Effector memory CD4-positive, alpha-beta T cell (primary cell): ENCODE measurements around the gene SSTR4.
"Not testable (repeated sequence)": the region's sequence is repeated elsewhere in the genome, so short reads cannot be mapped to it uniquely, and the experiment has no call there.

Experiments
- DNase-seq, 3 donors: peaks; one replicate each; pipeline ENCODE4 v3.0.0-alpha.2; 2020
- H3K27ac ChIP-seq: 2 replicates; pipeline ENCODE4 v1.7.0; 2013; ENCODE audit warnings: mild to moderate bottlenecking, low read length, moderate library complexity; ENCODE audit not compliant: insufficient read depth, poor library complexity, severe bottlenecking
- H3K27me3 ChIP-seq: replicated peaks from 2 replicates; pipeline ENCODE4 v1.7.0; 2013; ENCODE audit warnings: mild to moderate bottlenecking, low read length; ENCODE audit not compliant: insufficient read depth, control insufficient read depth, poor library complexity, severe bottlenecking
- H3K36me3 ChIP-seq: 2 replicates; pipeline ENCODE4 v1.7.0; 2013; ENCODE audit warnings: mild to moderate bottlenecking, low read length, moderate library complexity; ENCODE audit not compliant: control insufficient read depth, insufficient read depth
- H3K4me1 ChIP-seq: 2 replicates; pipeline ENCODE4 v1.7.0; 2013; ENCODE audit warnings: low read length, mild to moderate bottlenecking; ENCODE audit not compliant: control insufficient read depth, insufficient read depth, poor library complexity, severe bottlenecking
- H3K4me3 ChIP-seq: 2 replicates; pipeline ENCODE4 v1.7.0; 2013; ENCODE audit warnings: low read length, low read depth, mild to moderate bottlenecking; ENCODE audit not compliant: insufficient read depth, poor library complexity, severe bottlenecking
- H3K9me3 ChIP-seq: 2 replicates; pipeline ENCODE4 v1.7.0; 2013; ENCODE audit warnings: mild to moderate bottlenecking, low read length, moderate library complexity; ENCODE audit not compliant: control insufficient read depth
- total RNA-seq, 3 donors: gene quantifications; one replicate each; lab custom pipeline; 2026; lab: John Stamatoyannopoulos, UW

The SSTR4 gene, protein sequence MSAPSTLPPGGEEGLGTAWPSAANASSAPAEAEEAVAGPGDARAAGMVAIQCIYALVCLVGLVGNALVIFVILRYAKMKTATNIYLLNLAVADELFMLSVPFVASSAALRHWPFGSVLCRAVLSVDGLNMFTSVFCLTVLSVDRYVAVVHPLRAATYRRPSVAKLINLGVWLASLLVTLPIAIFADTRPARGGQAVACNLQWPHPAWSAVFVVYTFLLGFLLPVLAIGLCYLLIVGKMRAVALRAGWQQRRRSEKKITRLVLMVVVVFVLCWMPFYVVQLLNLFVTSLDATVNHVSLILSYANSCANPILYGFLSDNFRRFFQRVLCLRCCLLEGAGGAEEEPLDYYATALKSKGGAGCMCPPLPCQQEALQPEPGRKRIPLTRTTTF
- total RNA-seq = 0 reads per million in 3 donors

DNA sequence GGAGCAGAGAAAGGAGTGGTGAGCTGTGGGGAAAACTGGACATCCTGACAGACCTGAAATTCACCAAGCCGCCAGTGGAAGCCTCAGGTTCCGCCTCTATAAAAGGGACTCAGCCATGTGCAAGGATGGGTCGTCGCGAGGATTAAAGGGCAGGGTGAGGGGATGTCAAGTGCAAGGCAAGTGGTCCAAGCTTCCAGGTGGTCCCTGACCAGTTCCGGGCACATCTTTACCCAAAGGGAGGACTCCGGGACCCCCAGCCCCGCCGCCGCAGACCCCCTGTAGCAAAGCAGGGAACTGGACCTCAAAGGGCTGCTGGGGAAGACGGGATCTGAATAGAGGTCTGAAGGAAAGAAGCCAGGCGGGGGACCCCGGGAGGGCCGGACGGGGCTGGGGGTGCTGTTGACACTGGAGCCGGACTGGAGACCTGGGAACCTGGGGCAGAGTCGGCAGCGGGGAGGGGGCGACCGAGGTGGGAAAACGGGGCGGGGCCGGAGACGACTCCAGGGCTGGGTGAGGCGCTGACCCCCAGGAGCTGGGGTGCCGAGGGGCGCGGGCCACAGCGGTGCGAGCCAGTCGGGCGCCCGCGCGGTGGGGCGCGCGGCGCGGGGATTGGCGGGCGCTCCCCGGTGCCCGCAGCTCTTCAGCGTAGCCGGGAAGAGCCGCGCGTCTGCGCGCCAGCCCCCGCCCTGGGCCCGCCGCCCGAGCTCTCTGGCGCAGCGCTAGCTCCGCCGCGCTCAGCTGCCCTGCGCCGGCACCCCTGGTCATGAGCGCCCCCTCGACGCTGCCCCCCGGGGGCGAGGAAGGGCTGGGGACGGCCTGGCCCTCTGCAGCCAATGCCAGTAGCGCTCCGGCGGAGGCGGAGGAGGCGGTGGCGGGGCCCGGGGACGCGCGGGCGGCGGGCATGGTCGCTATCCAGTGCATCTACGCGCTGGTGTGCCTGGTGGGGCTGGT lies at the start of gene SSTR4:
TSS of gene SSTR4 (plus strand) at position 592 of the 951 bp plus-strand sequence. CDS start at position 764, 172 bp downstream.
- DNase-seq = no peak
- H3K4me3 ChIP-seq = no peak within 1 kb of the TSS

DNA sequence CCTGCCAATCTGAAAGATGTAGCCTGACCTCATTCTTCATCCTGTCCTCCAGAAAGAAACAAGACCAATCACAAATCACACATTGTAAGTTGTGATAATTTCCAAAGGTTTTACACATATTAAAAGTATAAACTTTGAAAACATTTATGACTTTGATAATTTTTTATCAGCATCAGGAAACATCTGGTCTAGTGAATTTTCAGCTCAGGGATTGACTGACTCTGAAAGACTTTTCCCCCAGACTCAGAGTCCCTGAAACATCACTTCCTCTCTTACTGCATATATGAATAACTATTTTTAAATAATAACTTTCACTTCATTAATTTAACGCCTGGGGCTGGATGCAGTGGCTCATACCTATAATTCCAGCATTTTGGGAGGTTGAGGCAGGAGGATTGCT lies 48.5 kb upstream of the SSTR4 start:
- Histone ChIP-seq H3K4me3 (no peak overlapping the region), H3K27me3 (no peaks in the 10 kb centered on the region), H3K27ac (no peak overlapping the region), H3K36me3 (no peaks in the 10 kb centered on the region), H3K4me1 (no peaks in the 10 kb centered on the region), H3K9me3 (no peaks in the 10 kb centered on the region)
- DNase-seq = no peak

More for the DNA sequence above, at the start of gene SSTR4:
- Histone ChIP-seq H3K36me3 (no peaks in the 10 kb centered on the region), H3K27me3 (no peaks in the 10 kb centered on the region), H3K4me1 (no peaks in the 10 kb centered on the region), H3K9me3 (no peaks in the 10 kb centered on the region), H3K27ac (no peak within 1 kb of the TSS)

DNA sequence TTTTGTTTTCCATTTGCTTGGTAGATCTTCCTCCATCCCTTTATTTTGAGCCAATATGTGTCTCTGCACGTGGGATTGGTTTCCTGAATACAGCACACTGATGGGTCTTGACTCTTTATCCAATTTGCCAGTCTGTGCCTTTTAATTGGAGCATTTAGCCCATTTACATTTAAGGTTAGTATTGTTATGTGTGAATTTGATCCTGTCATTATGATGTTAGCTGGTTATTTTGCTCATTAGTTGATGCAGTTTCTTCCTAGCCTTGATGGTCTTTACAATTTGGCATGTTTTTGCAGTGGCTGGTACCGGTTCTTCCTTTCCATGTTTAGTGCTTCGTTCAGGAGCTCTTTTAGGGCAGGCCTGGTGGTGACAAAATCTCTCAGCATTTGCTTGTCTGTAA lies 43.7 kb upstream of the SSTR4 start:
- H3K27me3 ChIP-seq, H3K4me1 ChIP-seq, H3K9me3 ChIP-seq, H3K4me3 ChIP-seq, H3K36me3 ChIP-seq, DNase-seq, H3K27ac ChIP-seq: not testable (repeated sequence)

DNA sequence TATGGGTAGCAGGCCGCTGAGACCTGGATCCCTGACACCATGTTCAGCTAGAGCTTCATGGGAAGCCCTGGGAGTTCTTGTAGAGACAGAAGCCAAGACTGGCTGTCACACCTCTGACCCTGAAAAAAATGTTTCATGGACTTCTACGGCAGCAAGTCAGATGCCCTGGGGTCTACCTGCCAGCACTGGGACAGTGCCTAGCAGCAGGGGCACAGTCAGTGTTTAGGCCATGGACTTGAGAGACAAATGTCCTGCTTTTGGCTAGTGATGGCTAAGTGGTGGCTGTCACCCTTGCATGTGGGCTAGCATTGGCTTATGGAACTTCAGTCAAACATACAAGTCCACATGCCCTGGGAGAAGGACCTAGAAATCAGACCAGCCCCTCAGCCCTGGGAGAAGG lies 41.3 kb upstream of the SSTR4 start:
- no peak for DNase-seq
- no peak overlapping the region for H3K27ac ChIP-seq
- H3K4me1 ChIP-seq = no peaks in the 10 kb centered on the region
- H3K36me3 ChIP-seq = no peaks in the 10 kb centered on the region
- H3K9me3 ChIP-seq = no peaks in the 10 kb centered on the region
- H3K27me3 ChIP-seq = no peaks in the 10 kb centered on the region
- H3K4me3 ChIP-seq = no peak overlapping the region

DNA sequence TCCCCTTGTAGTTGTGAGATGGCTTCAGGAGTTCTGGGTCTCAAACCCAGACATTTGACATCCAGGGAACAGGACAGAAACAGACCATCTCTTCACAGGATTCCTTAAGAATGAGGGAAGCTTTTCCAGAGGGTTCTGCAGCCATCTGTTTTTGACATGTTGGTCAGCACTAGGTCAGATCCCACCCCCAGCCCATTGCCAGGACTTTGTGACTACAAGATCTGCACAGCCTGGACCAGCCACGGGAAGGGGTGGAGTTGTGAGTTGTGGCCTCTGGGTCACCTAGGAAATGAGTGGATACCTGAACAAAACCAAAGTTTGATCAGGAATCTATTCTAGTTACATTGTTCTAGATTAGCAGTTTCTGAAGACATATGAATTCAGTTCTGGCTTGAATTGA lies 39.2 kb upstream of the SSTR4 start:
- no peaks in the 10 kb centered on the region for H3K27me3 ChIP-seq
- H3K4me3 ChIP-seq = no peak overlapping the region
- DNase-seq = no peak
- no peaks in the 10 kb centered on the region for H3K4me1 ChIP-seq
- H3K27ac ChIP-seq = no peak overlapping the region
- no peaks in the 10 kb centered on the region for H3K36me3 ChIP-seq
- H3K9me3 ChIP-seq = no peaks in the 10 kb centered on the region

DNA sequence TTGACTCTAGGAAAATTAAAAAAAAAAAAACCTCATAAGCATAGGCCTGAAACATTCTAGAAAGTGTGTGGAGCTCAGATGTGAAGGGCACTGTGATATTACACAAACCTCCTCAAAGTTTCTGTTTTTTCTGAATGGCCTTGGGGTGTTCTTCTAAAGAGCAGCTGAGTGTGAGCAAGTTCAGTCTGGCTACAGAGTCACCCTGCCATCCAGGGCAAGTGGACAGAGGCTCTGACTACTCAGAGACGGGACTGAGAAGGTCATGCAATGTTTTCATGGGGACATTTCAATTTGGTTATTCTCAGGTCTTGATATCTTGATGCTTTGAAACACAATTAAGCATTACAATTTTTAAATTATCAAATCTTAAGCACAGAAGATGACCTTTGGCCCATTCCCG lies 36.6 kb upstream of the SSTR4 start:
- H3K4me1 ChIP-seq = no peaks in the 10 kb centered on the region
- H3K4me3 ChIP-seq = no peak overlapping the region
- H3K36me3 ChIP-seq = no peaks in the 10 kb centered on the region
- H3K27ac ChIP-seq = no peak overlapping the region
- no peaks in the 10 kb centered on the region for H3K27me3 ChIP-seq
- no peaks in the 10 kb centered on the region for H3K9me3 ChIP-seq
- DNase-seq = no peak

DNA sequence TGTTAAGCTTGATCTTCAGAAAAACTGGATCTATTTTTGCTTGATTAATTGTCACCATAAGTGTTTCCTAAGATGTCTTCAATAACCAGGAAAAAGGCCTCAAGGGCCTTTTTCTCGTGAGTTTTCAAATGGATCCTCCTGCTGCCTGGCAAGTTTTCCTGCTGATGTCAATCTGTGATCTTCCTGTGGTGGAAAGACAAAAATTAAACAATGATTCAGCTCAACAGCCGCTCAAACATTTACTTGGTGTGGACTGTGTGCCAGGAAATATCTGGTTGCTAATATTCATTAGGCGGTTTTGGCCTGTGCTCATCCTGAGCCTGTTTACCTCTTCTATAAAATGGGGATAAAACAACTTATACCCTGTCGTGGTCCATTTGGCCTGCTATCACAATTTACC lies 35.4 kb upstream of the SSTR4 start:
- Histone ChIP-seq H3K27me3 (no peaks in the 10 kb centered on the region), H3K4me1 (no peaks in the 10 kb centered on the region), H3K36me3 (no peaks in the 10 kb centered on the region), H3K4me3 (no peak overlapping the region), H3K9me3 (no peaks in the 10 kb centered on the region), H3K27ac (no peak overlapping the region)
- no peak for DNase-seq

DNA sequence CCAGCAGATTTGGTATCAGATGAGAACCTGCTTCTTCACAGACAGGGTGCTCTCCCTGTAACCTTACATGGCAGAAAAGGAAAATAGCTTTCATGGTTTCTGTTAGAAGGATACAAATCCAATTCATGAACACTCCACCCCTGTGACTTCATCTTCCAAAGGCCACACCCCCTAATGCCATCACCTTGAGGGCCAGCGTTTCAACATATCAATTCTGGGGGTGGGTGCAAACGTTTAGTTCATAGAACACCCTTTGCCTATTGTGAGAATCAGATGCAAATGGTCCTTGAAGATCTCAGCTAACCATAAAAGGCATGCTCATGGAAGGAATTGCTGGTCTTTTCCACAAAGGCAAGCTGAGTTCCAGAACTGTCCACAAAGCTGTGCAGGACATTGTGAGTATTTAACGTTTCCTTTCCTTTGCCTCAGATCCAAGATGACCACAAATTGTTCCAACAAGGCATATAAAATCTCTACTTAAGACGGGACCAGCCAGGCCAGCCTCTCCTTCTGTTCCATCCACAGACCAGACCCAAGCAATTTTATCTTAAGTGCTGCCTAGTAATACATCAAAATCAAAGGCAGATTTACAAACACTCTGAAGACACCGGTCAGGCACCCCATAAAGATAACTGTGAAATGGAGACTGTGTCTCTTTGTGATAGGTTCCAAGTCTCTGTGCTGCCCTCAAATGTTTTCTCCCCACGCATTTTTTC lies 34.7 kb upstream of the SSTR4 start:
- Histone ChIP-seq H3K27me3 (no peaks in the 10 kb centered on the region), H3K27ac (no peak overlapping the region), H3K4me1 (no peaks in the 10 kb centered on the region), H3K36me3 (no peaks in the 10 kb centered on the region), H3K9me3 (no peaks in the 10 kb centered on the region), H3K4me3 (no peak overlapping the region)
- no peak for DNase-seq

DNA sequence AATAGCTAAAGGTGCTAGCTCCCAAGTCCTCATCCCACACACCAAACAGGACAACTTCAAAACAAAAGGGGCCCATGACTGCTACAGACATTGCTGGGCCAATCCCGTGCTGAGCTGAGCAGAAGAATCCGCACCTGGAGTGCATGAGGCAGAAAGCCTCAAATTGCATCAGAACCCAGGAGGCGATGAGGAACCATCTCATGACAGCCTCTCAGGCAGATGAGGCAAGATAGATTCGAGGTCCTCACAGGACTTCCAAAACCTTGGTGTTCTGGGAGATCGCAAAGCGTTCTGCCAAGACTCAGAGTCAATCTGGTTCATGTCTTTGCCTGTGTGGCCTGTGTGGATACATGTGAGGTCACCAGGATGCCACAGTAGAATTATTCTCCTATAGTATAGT lies 32.8 kb upstream of the SSTR4 start:
- Histone ChIP-seq H3K27ac (no peak overlapping the region), H3K9me3 (no peaks in the 10 kb centered on the region), H3K36me3 (no peaks in the 10 kb centered on the region), H3K4me1 (no peaks in the 10 kb centered on the region), H3K4me3 (no peak overlapping the region), H3K27me3 (no peaks in the 10 kb centered on the region)
- DNase-seq = no peak
